Memory B cell (primary cell): Measurements from ENCODE around the gene TGFBR3.

Experiments used
- ATAC-seq: fragments of 150-1000 bp; cut with Tn5 transposase; 2 replicates; pipeline ENCODE4 v1.10.0; 2021; ENCODE audit warnings: low read depth, mild to moderate bottlenecking, moderate library complexity
- DNase-seq, 2 donors: peaks; one replicate each; pipeline ENCODE4 v3.0.0; 2022; ENCODE audit warnings: low spot score in 2 of 2
- H3K27ac Mint-ChIP-seq: one replicate; pipeline ENCODE4 v1.8.0; 2022; ENCODE audit warnings: mild to moderate bottlenecking, moderate library complexity, mixed read lengths
- H3K27me3 Mint-ChIP-seq: one replicate; pipeline ENCODE4 v1.8.0; 2022; ENCODE audit warnings: mixed read lengths
- H3K36me3 Mint-ChIP-seq: one replicate; pipeline ENCODE4 v1.8.0; 2022; ENCODE audit warnings: mild to moderate bottlenecking, mixed read lengths
- H3K4me1 Mint-ChIP-seq: one replicate; pipeline ENCODE4 v1.8.0; 2022; ENCODE audit warnings: mixed read lengths
- H3K4me3 Mint-ChIP-seq: one replicate; pipeline ENCODE4 v1.8.0; 2022; ENCODE audit warnings: mild to moderate bottlenecking, moderate library complexity, mixed read lengths
- H3K9me3 Mint-ChIP-seq: one replicate; pipeline ENCODE4 v1.8.0; 2022; ENCODE audit warnings: mixed read lengths

Gene TGFBR3

DNA sequence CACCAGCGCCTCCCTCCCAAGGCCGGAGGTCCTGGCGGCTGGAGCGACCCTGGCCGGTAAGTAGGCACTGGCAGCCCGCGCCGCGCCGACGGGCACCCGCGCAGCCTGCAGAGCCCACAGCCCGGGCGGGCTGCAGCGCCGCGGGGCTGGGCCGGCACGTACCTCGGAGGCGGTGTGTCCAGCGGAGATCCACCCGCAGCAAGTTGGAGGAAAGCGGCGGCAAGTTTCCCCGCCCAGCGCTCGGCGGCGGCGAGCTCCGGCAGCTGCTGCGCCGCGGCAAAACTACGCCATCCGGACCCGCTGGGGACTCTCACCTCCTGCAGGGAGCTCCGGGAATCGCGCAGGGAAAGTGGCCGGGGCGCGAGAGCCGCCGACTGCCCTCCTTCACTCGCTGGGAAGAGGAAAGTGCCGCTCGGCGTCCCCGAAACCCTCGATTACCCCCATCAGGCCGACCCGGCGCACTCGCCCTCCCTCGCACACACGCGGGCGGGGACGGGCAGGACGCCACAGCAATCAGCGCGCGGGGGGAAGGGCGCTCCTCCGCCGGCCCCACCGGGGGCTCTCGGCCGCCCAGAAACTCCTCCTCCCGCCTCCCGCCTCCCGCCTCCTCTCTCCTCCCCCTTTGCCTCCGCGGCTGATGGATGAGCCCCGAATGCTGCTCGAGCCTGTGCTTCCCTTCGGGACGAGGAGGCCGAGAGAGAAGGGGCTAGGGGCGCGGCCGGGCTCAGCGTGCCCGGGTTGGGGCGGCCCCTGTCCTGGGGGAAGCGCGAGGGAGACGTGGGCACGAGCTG is at the start of gene TGFBR3:
TGFBR3 (minus strand) TSS at position 436 of the 791 bp plus-strand sequence. CDS start 24,620 bp downstream, outside the sequence.
- Mint-ChIP-seq H3K27me3 (peaks cover 18% of the 10 kb centered on the region), H3K4me1 (peaks cover 12% of the 10 kb centered on the region), H3K4me3 (peak within 1 kb of the TSS; percentile 96), H3K9me3 (no peaks in the 10 kb centered on the region), H3K27ac (no peak within 1 kb of the TSS), H3K36me3 (no peaks in the 10 kb centered on the region)
- DNase-seq (peak; percentile 14 to 38), ATAC-seq (peak; percentile 66)

DNA sequence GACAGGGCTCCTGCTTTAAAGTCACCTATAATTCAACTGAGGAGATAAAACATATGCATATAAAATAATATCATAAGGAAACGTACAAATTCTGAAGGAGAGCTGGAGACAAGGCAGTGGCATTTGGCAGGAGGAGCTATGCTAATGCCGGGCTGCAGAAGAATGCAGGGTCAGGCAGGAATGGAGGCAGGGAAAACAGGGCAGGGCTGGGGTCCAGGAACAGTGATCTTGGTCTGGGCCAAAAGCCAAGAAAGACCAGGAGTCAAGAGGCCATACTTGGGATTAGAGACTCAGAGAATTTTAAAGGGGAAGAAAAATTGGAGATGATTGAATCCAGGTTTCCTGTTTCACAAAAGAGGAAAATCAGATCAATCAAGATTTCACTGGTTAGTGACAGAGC is 43.3 kb upstream of the TGFBR3 start:
- Mint-ChIP-seq H3K4me1 (no peaks in the 10 kb centered on the region), H3K27me3 (peaks cover 2% of the 10 kb centered on the region), H3K9me3 (no peaks in the 10 kb centered on the region), H3K4me3 (no peak overlapping the region), H3K36me3 (no peaks in the 10 kb centered on the region), H3K27ac (no peak overlapping the region)
- DNase-seq (no peak), ATAC-seq (no peak)

DNA sequence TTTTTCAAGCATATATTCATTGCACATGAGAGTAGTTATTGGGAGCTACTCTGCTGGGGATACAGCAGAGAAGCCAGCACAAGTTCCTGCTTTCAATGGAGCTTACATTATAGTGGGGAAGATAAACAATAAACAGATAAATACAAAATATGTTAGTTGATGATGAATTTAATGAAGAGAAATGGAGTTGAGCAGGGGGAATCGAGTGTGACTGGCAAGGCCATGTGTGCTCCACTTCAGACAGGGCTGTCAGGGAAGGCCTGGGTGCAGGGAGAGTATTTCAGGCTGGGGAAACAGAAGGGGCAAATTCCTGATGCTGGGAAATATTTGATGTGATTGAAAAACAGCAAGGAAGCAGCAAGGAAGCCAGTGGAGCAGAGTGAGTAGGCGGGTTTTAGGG is 42.1 kb upstream of the TGFBR3 start:
- no peaks in the 10 kb centered on the region for H3K36me3 Mint-ChIP-seq
- H3K27ac Mint-ChIP-seq, result no peak overlapping the region
- H3K4me1 Mint-ChIP-seq, result no peaks in the 10 kb centered on the region
- H3K27me3 Mint-ChIP-seq, result peaks cover 8% of the 10 kb centered on the region
- ATAC-seq (no peak), DNase-seq (no peak)
- H3K4me3 Mint-ChIP-seq, result no peak overlapping the region
- no peaks in the 10 kb centered on the region for H3K9me3 Mint-ChIP-seq

DNA sequence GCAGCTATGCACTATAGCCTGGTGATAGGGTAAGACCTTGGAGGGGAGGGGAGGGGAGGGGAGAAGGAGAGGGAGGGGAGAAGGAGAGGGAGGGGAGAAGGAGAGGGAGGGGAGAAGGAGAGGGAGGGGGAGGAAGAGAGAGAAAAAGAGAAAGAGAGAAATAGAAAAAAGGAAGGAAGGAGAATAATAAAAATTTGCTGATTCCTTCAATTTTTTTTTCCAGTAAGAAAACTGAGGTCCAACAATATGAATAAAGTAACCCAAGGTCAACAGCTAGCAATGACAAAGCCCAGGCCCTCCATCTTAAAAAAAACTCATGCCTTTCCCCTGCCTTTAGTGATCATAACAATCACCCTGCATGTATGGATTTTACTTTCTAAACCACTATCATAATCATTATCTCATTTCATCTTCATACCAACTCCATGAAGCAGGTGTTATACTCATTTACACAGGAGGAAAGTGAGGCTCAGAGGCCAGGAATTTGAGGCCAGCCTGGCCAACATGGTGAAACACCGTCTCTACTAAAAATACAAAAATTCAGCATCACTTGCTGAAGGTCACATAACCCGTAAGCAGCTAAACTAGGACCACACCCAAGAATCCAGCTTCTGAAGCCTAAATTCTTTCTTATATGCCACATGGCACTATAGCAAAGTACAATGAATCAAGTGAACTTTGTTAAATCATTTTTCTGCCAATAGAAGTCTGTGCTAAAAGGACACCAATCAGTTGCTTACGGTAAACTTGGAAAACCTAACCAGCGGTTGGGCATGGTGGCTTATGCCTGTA is 39.9 kb upstream of the TGFBR3 start:
- no peaks in the 10 kb centered on the region for H3K4me1 Mint-ChIP-seq
- H3K27ac Mint-ChIP-seq, result no peak overlapping the region
- H3K9me3 Mint-ChIP-seq, result no peaks in the 10 kb centered on the region
- peaks cover 9% of the 10 kb centered on the region for H3K27me3 Mint-ChIP-seq
- H3K36me3 Mint-ChIP-seq, result no peaks in the 10 kb centered on the region
- no peak for ATAC-seq
- DNase-seq, result no peak
- no peak overlapping the region for H3K4me3 Mint-ChIP-seq

DNA sequence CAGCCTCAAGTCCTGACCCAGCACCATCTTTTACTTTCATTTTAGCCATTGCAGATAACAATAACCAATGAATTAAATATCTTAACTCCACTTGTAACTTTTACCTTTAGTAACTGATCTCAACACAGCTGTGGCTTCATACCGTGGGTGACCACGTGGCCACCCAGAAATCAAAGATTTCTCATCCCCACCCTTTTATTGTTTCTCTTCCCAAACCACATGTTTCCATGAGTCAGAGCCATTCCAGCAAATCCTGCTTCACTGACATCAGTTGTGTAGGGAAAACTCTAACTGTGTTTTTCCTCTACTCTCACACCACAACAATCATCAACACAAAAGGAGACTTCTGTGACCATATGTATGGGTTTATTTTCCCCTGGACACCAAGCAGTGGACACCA is 38.2 kb upstream of the TGFBR3 start:
- no peak for ATAC-seq
- DNase-seq, result no peak
- H3K9me3 Mint-ChIP-seq, result no peaks in the 10 kb centered on the region
- H3K4me3 Mint-ChIP-seq, result no peak overlapping the region
- no peaks in the 10 kb centered on the region for H3K36me3 Mint-ChIP-seq
- H3K27ac Mint-ChIP-seq, result no peak overlapping the region
- no peaks in the 10 kb centered on the region for H3K4me1 Mint-ChIP-seq
- peaks cover 9% of the 10 kb centered on the region for H3K27me3 Mint-ChIP-seq

DNA sequence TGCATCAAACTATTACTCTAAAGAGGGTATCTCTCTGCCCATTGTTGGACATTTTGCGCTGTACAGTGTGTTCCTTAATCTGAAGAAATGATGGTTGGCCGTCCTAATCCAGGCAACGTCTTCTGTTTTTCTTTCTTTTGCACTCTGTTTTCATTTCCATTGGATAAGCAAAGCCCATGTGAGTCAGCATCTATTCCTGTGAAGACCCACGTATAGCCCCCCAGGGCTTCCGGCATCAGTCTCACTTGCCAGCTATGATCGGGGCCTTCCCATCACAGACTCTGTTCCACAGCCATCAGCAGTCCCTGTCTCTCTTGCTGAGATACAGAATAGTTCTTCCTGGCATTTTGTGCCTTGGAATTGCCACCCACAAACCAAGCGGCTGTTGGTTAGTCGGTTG is 34.0 kb upstream of the TGFBR3 start:
- ATAC-seq, result no peak
- no peaks in the 10 kb centered on the region for H3K4me1 Mint-ChIP-seq
- DNase-seq, result no peak
- H3K9me3 Mint-ChIP-seq, result no peaks in the 10 kb centered on the region
- peaks cover 8% of the 10 kb centered on the region for H3K27me3 Mint-ChIP-seq
- no peak overlapping the region for H3K27ac Mint-ChIP-seq
- no peaks in the 10 kb centered on the region for H3K36me3 Mint-ChIP-seq
- no peak overlapping the region for H3K4me3 Mint-ChIP-seq

DNA sequence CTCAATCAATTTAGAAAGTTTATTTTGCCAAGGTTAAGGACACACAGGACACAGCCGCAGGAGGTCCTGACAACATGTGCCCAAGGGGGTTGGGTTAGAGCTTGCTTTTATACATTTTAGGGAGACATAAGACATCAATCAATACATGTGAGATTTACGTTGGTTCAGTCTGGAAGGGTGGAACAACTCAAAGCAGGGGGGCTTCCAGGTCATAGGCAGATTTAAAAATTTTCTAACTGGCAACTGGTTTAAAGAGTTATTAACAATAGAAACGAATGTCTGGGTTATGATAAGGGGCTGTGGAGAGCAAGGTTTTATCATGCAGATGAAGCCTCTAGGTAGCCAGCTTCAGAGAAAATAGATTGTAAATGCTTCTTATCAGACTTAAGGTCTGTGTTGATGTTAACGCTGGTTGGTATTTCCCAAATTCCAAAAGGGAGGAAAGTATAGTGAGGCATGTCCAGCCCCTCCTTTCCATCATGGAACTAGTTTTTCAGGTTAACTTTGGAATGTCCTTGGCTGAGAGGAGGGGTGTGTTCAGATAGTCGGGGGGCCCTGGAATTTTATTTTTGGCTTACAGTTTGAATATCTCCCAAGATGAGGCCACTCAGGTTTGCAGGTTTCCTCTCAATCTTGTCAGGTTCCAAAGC is 31.0 kb upstream of the TGFBR3 start:
- H3K4me3 Mint-ChIP-seq, result no peak overlapping the region
- ATAC-seq (no peak), DNase-seq (no peak)
- H3K36me3 Mint-ChIP-seq, result no peaks in the 10 kb centered on the region
- H3K4me1 Mint-ChIP-seq, result no peaks in the 10 kb centered on the region
- no peaks in the 10 kb centered on the region for H3K9me3 Mint-ChIP-seq
- H3K27ac Mint-ChIP-seq, result no peak overlapping the region
- peaks cover 2% of the 10 kb centered on the region for H3K27me3 Mint-ChIP-seq

DNA sequence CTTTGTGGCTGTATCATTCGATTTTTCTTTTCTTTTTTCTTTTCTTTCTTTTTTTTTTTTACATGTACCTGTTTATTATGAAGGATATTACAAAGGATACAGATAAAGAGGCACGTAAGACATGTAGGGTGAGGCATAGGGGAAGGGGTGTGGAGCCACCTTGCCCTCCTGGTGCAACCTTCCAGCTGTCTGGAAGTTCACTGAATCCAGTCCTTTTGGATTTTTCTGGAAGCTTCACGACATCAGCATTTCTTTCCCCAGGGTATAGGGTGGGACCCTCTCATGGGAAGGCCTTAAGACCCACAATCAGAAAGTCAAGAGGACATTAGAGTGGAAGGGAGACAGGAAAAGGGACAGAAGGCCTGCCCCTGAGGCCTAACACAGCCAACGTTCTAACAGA is 30.1 kb upstream of the TGFBR3 start:
- H3K36me3 Mint-ChIP-seq, result no peaks in the 10 kb centered on the region
- no peak for DNase-seq
- H3K27me3 Mint-ChIP-seq, result peaks cover 2% of the 10 kb centered on the region
- ATAC-seq, result no peak
- no peak overlapping the region for H3K4me3 Mint-ChIP-seq
- H3K4me1 Mint-ChIP-seq, result no peaks in the 10 kb centered on the region
- H3K9me3 Mint-ChIP-seq, result no peaks in the 10 kb centered on the region
- no peak overlapping the region for H3K27ac Mint-ChIP-seq

DNA sequence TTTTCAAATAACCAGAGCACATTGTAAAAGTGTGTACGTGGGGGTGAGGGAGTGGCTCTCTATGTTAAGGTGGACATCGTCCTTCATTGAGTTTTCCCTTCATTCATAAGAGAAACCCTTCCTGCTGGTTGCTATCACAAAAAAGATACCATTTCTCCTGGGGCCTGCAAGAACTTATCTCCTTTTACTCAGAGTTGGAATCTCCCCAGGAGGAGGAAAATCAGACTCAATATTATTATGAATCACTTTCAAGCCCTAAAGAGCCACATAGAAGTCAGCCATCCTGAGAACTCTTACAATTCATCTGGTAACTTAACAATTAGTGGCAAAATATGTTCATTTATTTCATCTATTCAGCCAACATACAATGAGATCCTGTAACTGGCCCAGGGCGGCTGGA is 27.1 kb upstream of the TGFBR3 start:
- no peaks in the 10 kb centered on the region for H3K36me3 Mint-ChIP-seq
- no peaks in the 10 kb centered on the region for H3K4me1 Mint-ChIP-seq
- ATAC-seq (no peak), DNase-seq (no peak)
- H3K9me3 Mint-ChIP-seq, result no peaks in the 10 kb centered on the region
- no peak overlapping the region for H3K4me3 Mint-ChIP-seq
- H3K27me3 Mint-ChIP-seq, result peaks cover 3% of the 10 kb centered on the region
- H3K27ac Mint-ChIP-seq, result no peak overlapping the region

DNA sequence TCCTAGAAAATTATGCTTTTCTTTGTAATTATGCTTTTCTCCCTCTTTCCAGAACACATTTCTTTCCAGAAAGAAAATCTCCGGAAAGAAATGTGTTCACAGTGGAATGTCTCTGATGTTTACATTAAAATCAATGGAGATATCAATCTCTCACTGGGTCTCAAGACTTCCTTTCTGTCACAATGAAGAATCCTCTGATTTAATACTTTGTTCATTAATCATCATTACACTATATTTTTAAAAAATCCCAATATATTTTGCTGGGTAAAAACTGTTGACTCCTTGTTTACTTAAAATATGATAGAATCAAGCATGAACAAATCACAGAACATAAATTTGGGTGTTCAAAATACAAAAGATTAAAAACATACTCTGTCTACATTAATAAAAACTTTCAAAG is 26.3 kb upstream of the TGFBR3 start:
- ATAC-seq (no peak), DNase-seq (no peak)
- Mint-ChIP-seq H3K27me3 (peaks cover 3% of the 10 kb centered on the region), H3K4me3 (no peak overlapping the region), H3K9me3 (no peaks in the 10 kb centered on the region), H3K27ac (no peak overlapping the region), H3K4me1 (no peaks in the 10 kb centered on the region), H3K36me3 (no peaks in the 10 kb centered on the region)

DNA sequence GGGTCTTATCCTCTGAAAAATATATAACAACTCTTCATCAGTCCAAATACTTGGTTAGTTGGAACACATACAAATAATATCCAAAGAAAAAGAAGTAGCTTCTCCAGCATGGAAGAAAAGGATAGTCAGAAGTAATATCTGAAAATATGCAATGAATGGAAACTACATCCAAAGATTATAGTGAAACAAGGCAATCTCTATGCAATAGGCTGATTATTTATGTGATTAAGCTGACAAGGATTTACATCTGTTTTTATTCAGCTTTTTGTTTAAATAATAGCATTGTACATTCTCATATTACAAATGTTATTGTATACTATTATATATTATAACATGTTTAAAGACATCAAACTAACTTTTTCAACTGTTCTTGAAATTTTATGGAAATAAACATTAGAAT is 15.3 kb upstream of the TGFBR3 start:
- ATAC-seq, result no peak
- Mint-ChIP-seq H3K9me3 (no peaks in the 10 kb centered on the region), H3K27ac (no peak overlapping the region), H3K27me3 (peaks cover 7% of the 10 kb centered on the region), H3K36me3 (no peaks in the 10 kb centered on the region), H3K4me3 (no peak overlapping the region), H3K4me1 (no peaks in the 10 kb centered on the region)
- DNase-seq, result no peak

DNA sequence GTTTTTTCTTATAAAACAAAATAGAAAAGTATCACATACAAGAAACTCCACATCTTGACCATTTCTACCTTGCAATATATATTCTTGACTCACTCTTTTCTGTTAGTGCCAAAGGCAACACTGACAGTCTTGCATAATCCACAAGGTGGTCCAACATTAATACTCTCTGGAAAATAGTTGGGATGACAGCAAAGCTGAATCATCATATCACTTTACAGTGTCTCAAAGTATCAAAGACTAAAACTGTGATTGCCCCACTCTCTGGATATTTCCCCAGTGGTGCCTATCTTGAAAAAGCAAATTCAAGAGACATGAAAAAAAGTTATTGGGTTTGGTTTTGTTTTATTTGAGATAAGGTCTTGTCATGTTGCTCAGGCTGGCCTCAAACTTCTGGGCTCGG is 14.6 kb upstream of the TGFBR3 start:
- DNase-seq, result no peak
- Mint-ChIP-seq H3K36me3 (no peaks in the 10 kb centered on the region), H3K9me3 (no peaks in the 10 kb centered on the region), H3K4me1 (no peaks in the 10 kb centered on the region), H3K27ac (no peak overlapping the region), H3K4me3 (no peak overlapping the region), H3K27me3 (peaks cover 12% of the 10 kb centered on the region)
- ATAC-seq, result no peak

DNA sequence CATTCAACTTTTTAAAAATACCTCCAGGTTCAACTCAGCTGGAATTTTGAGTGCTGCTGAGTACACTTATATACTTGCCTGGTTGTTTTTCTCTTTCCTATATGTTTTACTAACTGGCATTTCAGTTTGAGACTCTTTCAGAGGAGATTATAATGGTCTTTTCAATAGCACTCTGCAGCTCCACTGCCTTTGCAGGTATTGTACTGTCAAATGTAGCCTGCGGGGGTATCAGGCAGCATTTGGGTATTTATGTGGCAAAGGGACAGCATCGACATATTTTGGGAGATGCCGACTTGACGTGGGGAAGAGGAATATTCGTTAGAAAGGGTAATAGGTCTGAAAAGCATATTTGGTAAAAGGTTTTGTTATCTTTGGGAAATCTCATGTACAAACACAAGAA is 11.1 kb upstream of the TGFBR3 start:
- Mint-ChIP-seq H3K27ac (no peak overlapping the region), H3K36me3 (no peaks in the 10 kb centered on the region), H3K27me3 (peaks cover 14% of the 10 kb centered on the region), H3K9me3 (peaks cover 1% of the 10 kb centered on the region), H3K4me1 (no peaks in the 10 kb centered on the region), H3K4me3 (no peak overlapping the region)
- ATAC-seq, result no peak
- no peak for DNase-seq

DNA sequence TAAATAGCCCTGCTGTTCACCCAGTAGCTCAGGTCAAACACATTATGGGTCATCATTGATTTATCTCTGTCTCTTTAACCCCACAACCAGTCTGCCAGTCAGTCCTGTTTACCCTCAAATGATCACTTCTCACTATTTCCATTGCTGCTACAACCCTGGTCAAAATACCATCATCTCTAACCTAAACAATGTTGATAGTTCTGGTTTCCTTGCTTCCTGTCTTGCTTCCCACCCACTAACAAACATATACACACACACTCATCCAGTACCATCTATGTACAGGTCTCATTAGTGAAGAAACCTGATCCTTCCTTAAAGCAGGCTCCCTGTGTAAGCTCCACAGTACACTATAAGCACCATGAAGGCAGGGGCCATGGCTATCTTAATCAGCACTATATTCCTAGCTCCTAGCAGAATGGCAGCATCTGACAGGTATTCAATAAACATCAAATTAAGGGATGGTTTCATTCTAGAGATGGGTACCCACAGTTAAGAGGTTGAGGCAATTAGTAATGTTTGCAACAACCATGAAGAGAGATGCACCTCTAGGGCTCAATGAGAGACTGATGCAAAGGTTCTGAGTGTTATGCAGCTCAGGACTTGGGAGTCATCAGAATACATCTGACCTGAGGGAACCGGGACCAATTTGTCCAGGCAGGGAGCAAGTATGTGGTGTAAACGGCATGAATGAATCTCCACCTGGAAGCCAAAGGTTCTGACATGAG is 10.0 kb upstream of the TGFBR3 start:
- Mint-ChIP-seq H3K4me3 (no peak overlapping the region), H3K9me3 (peaks cover 1% of the 10 kb centered on the region), H3K4me1 (no peaks in the 10 kb centered on the region), H3K27me3 (peaks cover 14% of the 10 kb centered on the region), H3K36me3 (no peaks in the 10 kb centered on the region), H3K27ac (no peak overlapping the region)
- no peak for DNase-seq
- no peak for ATAC-seq
